Activated B cell treated with CpG ODN at 0.5 μM for 24 hours (primary cell): ENCODE measurements around the gene TBC1D1. TPM values are rescaled to one million over a fixed set of nuclear protein-coding genes. Genes with fewer than 3 reads are reported as not detected.

Experiments used
- ATAC-seq: fragments of 200-7000 bp; cut with Tn5 transposase; one replicate; pipeline ENCODE4 v1.10.0; 2021; ENCODE audit warnings: low read depth, mild to moderate bottlenecking, moderate library complexity
- CTCF ChIA-PET: fragments of 350-600 bp; sonication (Branson Sonifier 250); formaldehyde crosslinking; loops from one replicate; lab custom pipeline; 2021; ENCODE audit warnings: antibody characterized with exemption; lab: Charles Lee
- POLR2A ChIA-PET: fragments of 350-600 bp; sonication (Branson Sonifier 250); formaldehyde crosslinking; loops from one replicate; lab custom pipeline; 2021; ENCODE audit warnings: antibody characterized with exemption; lab: Charles Lee
- DNase-seq: peaks from one replicate; pipeline ENCODE4 v3.0.0; 2022
- H3K27ac Mint-ChIP-seq: one replicate; pipeline ENCODE4 v1.8.0; 2020; ENCODE audit warnings: mixed read lengths
- H3K27me3 Mint-ChIP-seq: one replicate; pipeline ENCODE4 v1.8.0; 2021; ENCODE audit warnings: mixed read lengths
- H3K36me3 Mint-ChIP-seq: one replicate; pipeline ENCODE4 v1.8.0; 2021; ENCODE audit warnings: low read depth, mixed read lengths
- H3K4me1 Mint-ChIP-seq: one replicate; pipeline ENCODE4 v1.8.0; 2021; ENCODE audit warnings: mixed read lengths
- H3K4me3 Mint-ChIP-seq: one replicate; pipeline ENCODE4 v1.8.0; 2020; ENCODE audit warnings: mild to moderate bottlenecking, mixed read lengths
- H3K9me3 Mint-ChIP-seq: one replicate; pipeline ENCODE4 v1.8.0; 2020; ENCODE audit warnings: mixed read lengths
- CTCF ChIP-seq: fragments of 200-600 bp; IDR thresholded peaks from one replicate; pipeline ENCODE4 v1.8.0; 2022; ENCODE audit warnings: antibody characterized with exemption, mild to moderate bottlenecking
- intact Hi-C: fragments of 100-400 bp; cut with micrococcal nuclease; formaldehyde crosslinking; loops from one replicate; pipeline ENCODE4 v1.15.1; 2024
- total RNA-seq: library from RNA; stranded (reverse); gene quantifications from 2 replicates; pipeline ENCODE4 v1.2.3, GENCODE V29; 2022

TBC1D1 gene
- total RNA-seq, 1 donor from 2014 or later, result 84.8 TPM

GRCh38 chr4:38178392-38178995 lies 287.6 kb downstream of the TBC1D1 start:
- POLR2A ChIA-PET, result interaction anchor here (1.6 kb wide), 1 partner anchor 496 kb away, joined by 7 read pairs; no protein-coding TSS in a partner anchor
- H3K4me1 Mint-ChIP-seq, result peaks cover 31% of the 10 kb centered on the region

GRCh38 chr4:38179690-38180377 lies 288.9 kb downstream of the TBC1D1 start:
- intact Hi-C loops, result loop anchor here (1.0 to 10.0 kb wide), 7 partner anchors 117 to 955 kb away; partner anchors contain the start of genes TLR10 and TLR6
- ATAC-seq (peak; percentile 75), DNase-seq (peak; percentile 54)
- H3K27ac Mint-ChIP-seq, result peak overlapping the region; percentile 15
- peaks cover 28% of the 10 kb centered on the region for H3K4me1 Mint-ChIP-seq
- ChIA-PET CTCF (interaction anchor here (0.6 to 6.3 kb wide), 39 partner anchors 9 to 1040 kb away, joined by 3 to 221 read pairs (median 4); partner anchors contain the start of genes TLR1 and TLR10), POLR2A (interaction anchor here (0.6 to 1.6 kb wide), 4 partner anchors 139 to 671 kb away, joined by 3 to 7 read pairs (median 4); no protein-coding TSS in a partner anchor)
- no peaks in the 10 kb centered on the region for H3K9me3 Mint-ChIP-seq
- H3K27me3 Mint-ChIP-seq, result peaks cover 6% of the 10 kb centered on the region
- H3K36me3 Mint-ChIP-seq, result no peaks in the 10 kb centered on the region
- peak; percentile 96 for TF ChIP-seq CTCF
- H3K4me3 Mint-ChIP-seq, result no peak overlapping the region

More at GRCh38 chr4:38178392-38178995, 287.6 kb downstream of the TBC1D1 start:
- Mint-ChIP-seq H3K27me3 (peaks cover 15% of the 10 kb centered on the region), H3K4me3 (no peak overlapping the region), H3K36me3 (no peaks in the 10 kb centered on the region), H3K9me3 (no peaks in the 10 kb centered on the region), H3K27ac (no peak overlapping the region)
- TF ChIP-seq CTCF, result no peak
- DNase-seq (no peak), ATAC-seq (no peak)
- CTCF ChIA-PET, result interaction anchor here (0.6 to 6.3 kb wide), 14 partner anchors 14 to 957 kb away, joined by 3 to 221 read pairs (median 12); partner anchors contain the start of genes TLR1 and TLR10
- intact Hi-C loops, result loop anchor here (2.0 to 10.0 kb wide), 3 partner anchors 116 to 956 kb away; partner anchors contain the start of gene TLR6

DNA sequence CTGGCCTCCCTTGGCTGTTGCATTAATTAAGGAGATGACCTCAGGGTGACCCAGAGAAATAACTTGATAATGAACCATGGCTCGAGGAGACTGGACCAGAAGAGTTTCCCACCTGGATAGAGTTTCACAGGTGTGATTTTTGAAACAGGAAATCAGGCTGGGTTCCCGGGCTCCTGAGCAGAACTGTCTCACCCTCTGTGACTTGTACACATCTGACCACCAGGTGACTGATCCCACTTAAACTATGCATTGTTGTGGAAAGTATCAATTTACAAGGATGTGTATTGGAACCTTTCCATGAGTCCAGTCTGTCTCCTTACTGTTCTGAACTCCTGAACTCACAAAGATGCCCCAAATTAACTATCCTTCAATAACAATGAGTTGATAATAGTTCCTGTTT lies 289.6 kb downstream of the TBC1D1 start:
- Mint-ChIP-seq H3K4me1 (peaks cover 28% of the 10 kb centered on the region), H3K9me3 (no peaks in the 10 kb centered on the region), H3K27ac (no peak overlapping the region), H3K27me3 (peaks cover 3% of the 10 kb centered on the region), H3K4me3 (no peak overlapping the region), H3K36me3 (no peaks in the 10 kb centered on the region)
- DNase-seq (no peak), ATAC-seq (no peak)
- POLR2A ChIA-PET, result interaction anchor here (0.9 to 1.3 kb wide), 2 partner anchors 139 to 550 kb away, joined by 3 to 4 read pairs; no protein-coding TSS in a partner anchor
- TF ChIP-seq CTCF, result no peak
- intact Hi-C loops, result no loop called here
- CTCF ChIA-PET, result interaction anchor here (0.7 to 6.3 kb wide), 24 partner anchors 11 to 955 kb away, joined by 3 to 221 read pairs (median 8); partner anchors contain the start of gene TLR10

GRCh38 chr4:38181286-38181685 lies 290.4 kb downstream of the TBC1D1 start:
- intact Hi-C loops, result no loop called here
- no peaks in the 10 kb centered on the region for H3K36me3 Mint-ChIP-seq
- DNase-seq (no peak), ATAC-seq (no peak)
- H3K9me3 Mint-ChIP-seq, result no peaks in the 10 kb centered on the region
- ChIA-PET CTCF (interaction anchor here (0.8 to 6.3 kb wide), 7 partner anchors 112 to 578 kb away, joined by 3 to 221 read pairs (median 44); no protein-coding TSS in a partner anchor), POLR2A (no interaction called here)
- H3K27ac Mint-ChIP-seq, result no peak overlapping the region
- peaks cover 28% of the 10 kb centered on the region for H3K4me1 Mint-ChIP-seq
- H3K4me3 Mint-ChIP-seq, result no peak overlapping the region
- H3K27me3 Mint-ChIP-seq, result no peaks in the 10 kb centered on the region
- TF ChIP-seq CTCF, result no peak
